Fibroblast of skin of back (primary cell): ENCODE measurements around the gene JADE2.
"Not testable (repeated sequence)": the region's sequence is repeated elsewhere in the genome, so short reads cannot be mapped to it uniquely, and the experiment has no call there.

Source experiments
- DNase-seq: peaks from one replicate; pipeline ENCODE4 v3.0.0-alpha.2; 2013

Gene JADE2

GRCh38 chr5:134592141-134592746 is 66.8 kb downstream of the JADE2 start:
- DNase-seq, result no peak

GRCh38 chr5:134594336-134594735 is 68.9 kb downstream of the JADE2 start:
- DNase-seq, result no peak

- DNase-seq, result no peak
Observed at GRCh38 chr5:134594797-134595457, 69.5 kb downstream of the JADE2 start.

GRCh38 chr5:134595458-134595838 is 70.0 kb downstream of the JADE2 start:
- no peak for DNase-seq

- not testable (repeated sequence) for DNase-seq
Observed at GRCh38 chr5:134599820-134600219, 74.3 kb downstream of the JADE2 start.

- peak; percentile 61 for DNase-seq
Observed at GRCh38 chr5:134600600-134600999, 75.1 kb downstream of the JADE2 start.

GRCh38 chr5:134603059-134603458 is 77.6 kb downstream of the JADE2 start:
- DNase-seq, result peak; percentile 60

GRCh38 chr5:134604908-134605307 is 79.4 kb downstream of the JADE2 start:
- DNase-seq, result no peak

- no peak for DNase-seq
Observed at GRCh38 chr5:134606726-134607125, 81.3 kb downstream of the JADE2 start.

GRCh38 chr5:134608555-134608954 is 83.1 kb downstream of the JADE2 start:
- no peak for DNase-seq

GRCh38 chr5:134609232-134609851 is 83.9 kb downstream of the JADE2 start:
- no peak for DNase-seq

GRCh38 chr5:134610725-134611124 is 85.3 kb downstream of the JADE2 start:
- DNase-seq, result no peak

GRCh38 chr5:134611515-134611914 is 86.0 kb downstream of the JADE2 start:
- no peak for DNase-seq

- no peak for DNase-seq
Observed at GRCh38 chr5:134614450-134615085, 89.1 kb downstream of the JADE2 start.

GRCh38 chr5:134620634-134621033 is 95.2 kb downstream of the JADE2 start:
- DNase-seq, result no peak

- DNase-seq, result no peak
Observed at GRCh38 chr5:134625559-134625958, 100.1 kb downstream of the JADE2 start.

GRCh38 chr5:134626369-134627014 is 101.0 kb downstream of the JADE2 start:
- DNase-seq, result no peak
